Measurements from ENCODE around the gene FHIT.

FHIT gene

DNA sequence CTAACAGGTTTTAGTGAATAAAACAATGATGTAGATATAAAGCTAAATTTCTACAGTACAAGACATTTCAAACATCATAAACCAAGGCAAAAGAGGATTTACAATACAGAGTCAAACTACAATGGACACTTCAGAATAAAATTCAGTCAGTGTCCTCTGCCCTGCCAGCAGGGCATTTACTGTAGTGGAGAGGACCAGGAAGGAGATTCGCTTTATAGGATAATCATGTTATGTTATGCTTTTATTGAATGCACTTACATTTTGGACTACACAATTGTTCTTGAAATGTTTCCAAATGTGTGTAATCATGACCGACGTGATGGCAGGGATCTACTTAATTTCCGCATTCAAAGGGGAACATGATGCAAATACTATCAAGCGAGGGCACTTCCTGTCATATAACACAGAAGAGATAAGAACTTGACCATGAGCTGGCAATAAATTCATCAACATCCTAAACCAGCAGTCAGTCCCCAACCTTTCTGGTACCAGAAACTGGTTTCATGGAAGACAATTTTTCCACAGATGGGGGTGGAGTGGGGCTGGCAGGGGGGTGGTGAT, 925.6 kb downstream of the FHIT start:
- no peak for DNase-seq (ENCODE audit: low spot score)

DNA sequence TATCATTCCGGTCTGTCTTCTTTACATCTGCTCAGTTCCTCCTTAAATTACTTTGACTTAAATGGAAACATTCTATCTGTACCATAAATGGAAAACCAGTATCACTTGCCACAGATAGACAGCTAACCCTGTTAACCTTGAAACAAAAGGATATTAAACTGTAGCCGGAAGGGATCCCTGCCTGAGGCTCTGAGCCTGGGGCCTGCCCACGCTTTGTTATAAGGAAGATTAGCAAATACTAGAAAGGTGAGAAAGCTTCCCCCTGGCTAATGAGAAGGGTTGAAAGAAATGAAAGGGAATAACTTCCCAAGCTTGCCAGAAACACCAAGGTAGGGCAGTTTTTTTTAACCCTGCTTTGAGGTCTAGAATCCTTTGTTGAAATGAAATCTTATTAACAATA, 927.6 kb downstream of the FHIT start:
- no peak for DNase-seq (ENCODE audit: low spot score)

DNA sequence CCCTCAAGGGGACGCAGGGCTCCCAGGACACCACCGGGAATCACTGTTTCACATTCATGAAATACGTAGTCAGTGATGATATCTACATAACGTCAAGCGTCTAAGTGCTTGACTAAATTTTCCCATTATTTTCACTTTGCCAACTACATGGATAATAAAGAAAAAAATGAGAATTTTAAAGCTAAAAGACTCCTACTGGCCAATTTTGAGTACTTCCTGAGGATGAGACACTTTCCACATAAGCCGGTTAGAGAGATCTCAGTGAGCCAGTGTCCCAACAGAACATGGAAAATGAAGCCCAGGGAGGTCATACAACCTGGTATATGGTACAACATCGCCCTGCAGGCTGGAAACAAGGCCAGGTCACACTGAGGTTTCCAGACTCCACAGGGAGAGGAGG, 928.1 kb downstream of the FHIT start:
- no peak for DNase-seq (ENCODE audit: low spot score)

DNA sequence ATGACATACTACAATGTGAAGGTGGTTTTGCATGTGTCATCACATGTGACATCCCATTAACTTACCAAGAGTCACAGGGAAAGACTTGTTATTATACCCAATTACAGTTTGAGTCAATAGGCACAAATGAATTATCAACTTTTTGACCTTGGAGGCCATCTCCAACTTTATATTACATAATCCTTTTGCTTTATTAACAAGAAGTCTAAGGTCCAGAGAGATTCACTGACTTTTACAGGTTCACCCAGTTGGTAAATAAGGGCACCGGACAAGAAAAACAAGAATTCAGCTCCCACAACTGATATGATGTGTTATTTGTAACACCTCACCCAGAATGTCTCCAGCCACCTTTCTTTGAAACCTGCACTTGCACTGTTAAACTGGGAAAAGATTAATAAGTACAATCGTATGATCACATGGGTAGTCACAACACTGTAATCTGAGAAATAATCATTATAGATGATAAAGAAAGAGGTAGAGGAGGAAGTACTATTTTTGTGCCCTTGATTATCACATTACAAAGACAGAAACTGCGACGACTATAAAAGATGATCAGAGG, 928.9 kb downstream of the FHIT start:
- no peak for DNase-seq (ENCODE audit: low spot score)

DNA sequence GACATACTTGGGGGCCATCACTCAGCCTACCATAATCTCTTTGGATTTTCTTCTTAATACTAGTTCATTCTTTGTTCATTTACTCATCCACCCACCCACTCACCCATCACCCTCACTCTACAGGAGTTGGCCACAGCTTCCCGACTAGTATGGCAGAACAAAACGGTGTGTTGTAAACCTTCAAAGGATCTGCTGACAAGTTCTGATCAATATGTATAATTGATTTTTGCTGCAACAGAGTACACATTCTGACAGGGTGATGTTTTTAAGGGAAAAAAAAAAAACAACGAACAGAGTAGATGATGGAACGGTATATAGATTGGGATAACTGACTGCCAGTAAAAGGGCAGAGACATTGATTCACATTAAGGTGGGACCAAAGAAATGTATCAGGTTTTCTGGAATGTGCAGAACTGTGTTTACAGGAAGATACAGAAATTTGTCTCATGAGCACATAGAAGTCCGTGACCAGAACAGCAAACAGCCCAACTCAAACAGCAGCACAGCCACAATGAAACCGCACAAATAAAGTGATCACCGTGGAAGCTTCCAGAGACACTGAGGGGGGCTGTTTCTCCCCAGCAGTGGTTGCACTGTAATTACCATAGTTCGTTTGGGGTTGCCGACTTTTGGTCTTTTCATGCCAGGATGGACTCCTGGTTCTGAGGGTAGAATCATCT, 931.9 kb downstream of the FHIT start:
- DNase-seq (ENCODE audit: low spot score) = no peak

DNA sequence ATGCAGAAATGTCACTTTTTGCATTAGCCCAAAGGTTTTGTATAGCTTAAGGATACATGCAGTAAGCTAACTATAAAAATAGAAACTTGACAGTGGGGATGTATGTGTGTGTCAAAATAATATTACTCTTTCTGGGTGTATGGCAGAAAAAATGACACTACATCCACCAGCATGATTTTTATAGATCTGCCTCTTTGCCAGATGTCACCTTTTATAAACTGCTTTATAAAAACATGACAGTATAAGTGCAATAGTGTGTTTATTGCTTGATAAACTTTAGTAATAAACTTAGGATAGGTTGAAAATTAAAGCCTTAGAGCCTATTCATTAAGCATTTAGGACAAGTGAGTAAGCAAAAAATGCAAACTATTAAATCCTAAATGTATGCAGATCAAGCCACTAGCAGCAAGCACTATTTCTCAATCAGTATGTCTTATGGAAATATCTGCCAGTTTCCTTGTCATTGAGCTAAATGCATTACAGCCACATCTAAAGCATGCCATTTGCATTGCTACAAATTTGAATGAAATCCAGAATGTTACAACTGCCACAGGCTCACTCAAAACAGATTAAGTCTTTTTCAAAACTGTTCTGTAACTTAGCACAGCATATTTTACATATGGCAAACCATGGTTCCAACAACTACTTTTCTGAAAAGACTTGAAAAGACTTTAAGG, 935.0 kb downstream of the FHIT start:
- no peak for DNase-seq (ENCODE audit: low spot score)

DNA sequence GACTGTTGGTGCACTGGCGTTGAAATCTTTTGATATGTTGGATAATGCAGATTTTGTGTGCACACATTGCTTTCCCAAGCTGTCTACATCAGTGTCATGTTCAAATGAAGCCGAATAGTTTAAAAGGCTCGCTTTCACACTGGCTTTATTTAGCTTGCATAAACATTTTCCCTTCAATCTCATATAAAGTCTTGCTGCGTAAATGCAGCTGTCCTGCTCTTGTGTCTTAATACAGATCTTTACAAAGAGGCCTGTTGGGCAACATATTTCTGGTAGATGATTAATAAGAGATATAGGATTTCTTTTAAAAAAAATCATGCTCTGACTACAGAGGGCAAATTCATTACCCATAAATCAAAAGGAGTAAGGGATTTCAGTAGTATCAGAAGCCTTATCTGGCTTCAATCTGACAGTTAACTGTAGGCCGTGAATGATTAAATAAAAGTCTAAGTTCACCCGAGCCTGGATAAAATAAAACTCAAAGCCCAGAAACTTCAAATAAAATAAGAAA, 937.2 kb downstream of the FHIT start:
- DNase-seq (ENCODE audit: low spot score) = no peak

DNA sequence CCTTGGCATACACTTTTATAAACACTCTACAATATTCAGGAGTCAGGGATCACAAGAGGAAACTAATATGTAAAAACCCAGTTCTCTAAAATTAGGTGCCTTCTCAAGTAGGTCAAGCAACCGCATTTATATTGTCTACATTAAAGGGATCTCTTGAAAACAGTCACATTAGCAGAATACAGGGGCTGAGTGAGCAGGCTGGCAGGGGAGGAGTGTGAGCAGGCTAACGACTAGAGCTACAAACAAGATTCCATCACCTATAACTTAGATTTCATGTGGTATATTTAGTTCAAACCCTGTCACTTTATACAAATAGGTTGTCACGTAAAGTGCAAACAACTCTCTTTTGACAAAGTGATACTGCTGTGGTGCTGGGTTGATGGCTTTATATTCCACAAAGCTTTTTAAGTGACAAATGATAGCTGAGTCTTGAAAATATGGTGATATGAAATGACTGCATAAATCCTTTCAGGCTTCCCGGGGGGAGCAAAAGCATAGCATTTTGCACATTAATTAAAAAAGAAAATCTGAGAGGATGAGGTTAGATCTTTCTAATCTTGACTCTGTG, 937.9 kb downstream of the FHIT start:
- no peak for DNase-seq (ENCODE audit: low spot score)

DNA sequence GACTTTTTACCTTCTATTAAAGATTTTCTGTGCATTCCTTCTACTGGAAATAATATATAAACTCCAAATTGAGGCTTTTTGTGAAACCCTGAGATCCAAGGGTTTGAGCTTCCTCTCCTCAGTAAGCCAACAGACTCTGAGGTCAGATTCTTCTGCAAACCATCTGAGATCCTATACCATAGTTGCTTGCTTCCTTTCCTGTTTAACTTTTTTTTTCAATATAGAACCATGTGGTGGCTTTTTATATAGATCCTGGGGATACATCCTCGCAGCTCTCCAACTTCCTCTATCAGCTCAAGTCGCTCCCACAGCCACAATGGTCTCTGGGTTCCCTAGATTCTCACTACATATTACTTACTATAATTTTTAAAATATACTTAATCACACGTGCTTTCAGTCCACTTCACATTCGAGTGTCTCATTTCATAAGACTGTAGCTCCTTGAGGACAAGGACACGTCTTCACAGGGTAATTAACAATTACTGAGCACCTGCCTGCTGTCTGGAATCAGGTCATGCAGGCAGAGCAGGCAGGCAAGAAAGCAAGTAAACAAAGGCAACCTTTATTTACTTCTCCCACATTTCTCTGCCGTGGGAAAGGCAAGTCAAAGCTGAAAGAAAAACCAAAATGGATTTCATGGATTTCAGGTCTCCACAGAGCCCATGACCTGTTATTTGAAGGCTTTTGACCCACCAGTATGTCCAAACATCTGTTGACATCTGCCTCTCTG, 941.5 kb downstream of the FHIT start:
- no peak for DNase-seq (ENCODE audit: low spot score)

DNA sequence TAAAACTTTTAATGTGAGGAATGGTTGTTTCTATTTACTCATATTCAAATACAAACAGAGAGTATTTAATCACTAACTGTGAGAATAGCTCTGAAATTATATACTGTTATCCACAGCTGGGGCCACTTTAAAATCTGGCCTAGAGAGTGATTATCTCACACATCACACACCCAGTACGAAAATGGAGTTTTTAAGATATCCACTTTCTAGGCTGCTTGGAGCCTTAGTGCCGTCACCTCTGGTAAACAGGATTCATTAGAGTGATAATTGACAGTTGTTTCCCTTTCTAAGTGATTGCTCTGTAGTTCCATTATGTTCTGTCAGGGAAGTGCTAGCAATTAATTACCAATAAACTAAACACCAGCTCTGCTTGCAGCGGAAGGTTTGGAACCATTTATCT, 942.4 kb downstream of the FHIT start:
- no peak for DNase-seq (ENCODE audit: low spot score)

DNA sequence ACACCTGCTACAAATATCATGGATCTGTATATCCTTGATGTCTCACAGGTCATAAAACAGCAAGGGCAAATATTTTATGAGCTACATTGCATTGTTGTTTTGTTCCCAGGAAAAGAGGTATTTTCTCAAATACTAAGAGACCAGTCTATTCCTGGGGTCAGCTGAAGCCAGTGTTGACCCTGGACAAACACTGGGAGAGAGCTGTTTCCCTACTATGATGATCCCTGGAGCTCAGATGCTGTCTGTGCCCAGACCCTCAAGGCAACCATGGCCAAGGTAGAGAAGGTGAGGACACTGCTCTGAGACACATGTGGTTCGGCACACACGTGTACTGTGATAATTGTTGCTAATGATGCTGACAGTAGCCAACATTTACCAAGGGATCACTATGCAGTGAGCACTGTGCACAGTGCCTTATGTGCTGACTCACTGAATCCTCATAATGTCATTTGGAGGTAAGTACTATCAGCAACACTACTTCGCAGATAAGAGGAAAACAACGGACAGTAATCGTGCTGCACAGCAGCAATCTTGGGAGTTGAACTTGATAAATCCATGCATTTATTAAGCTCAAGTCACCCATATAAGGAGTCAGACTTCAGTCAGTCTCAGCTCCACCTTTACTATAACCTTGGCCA, 943.6 kb downstream of the FHIT start:
- no peak for DNase-seq (ENCODE audit: low spot score)

DNA sequence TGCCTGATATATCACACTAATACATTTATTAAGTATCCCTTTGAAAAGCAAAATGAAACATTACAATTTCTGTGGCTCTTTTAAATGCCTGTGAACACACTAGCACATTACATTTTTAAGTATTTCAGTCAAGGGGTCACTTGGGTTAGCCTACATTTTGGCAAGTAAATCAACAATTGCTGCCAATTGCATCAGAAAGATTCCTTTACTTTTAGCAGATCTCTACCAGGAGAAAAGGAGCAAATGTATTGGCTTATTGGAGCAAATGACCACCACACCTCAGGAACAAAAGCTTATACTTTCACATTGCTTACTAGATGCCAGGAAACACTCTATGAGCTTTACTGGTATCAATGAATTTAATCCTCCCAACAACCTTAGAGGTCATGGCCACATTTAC, 947.1 kb downstream of the FHIT start:
- no peak for DNase-seq (ENCODE audit: low spot score)

DNA sequence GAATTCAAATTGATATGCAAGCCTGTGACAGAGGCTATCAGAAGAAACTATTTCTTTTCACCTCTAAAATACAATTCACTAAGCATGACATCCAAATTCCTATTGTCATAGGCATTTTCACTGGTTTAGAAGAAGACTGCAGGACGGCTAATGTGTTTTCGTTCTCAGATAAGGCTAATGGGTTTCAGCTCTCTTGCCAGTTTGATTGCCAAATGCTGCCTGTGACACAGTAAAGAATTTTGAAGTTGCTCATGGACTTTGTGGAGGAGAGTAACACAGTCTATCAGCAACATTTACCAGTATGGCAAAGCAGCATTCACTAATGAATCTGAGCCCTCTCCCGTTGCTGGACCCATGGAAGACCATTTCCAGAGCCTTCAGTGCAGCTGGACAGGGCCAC, 948.1 kb downstream of the FHIT start:
- DNase-seq (ENCODE audit: low spot score) = no peak

DNA sequence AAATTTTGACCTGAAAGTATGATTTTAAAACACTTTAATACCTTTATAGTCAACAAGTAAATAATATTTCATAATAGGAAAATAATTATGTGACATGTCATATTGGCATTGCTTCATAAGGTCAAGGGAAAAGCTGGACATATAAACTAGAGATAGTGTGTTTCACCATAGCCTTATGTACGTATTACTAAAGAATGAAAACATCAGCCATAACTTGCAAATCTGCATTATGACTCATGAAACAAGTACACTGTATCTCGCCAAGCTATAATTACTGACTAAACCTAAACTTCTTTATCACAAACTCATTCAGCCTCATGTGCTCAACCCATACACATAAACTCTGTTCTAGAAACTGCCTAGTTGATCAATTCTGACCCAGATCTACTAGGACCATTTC, 950.1 kb downstream of the FHIT start:
- DNase-seq (ENCODE audit: low spot score) = no peak

DNA sequence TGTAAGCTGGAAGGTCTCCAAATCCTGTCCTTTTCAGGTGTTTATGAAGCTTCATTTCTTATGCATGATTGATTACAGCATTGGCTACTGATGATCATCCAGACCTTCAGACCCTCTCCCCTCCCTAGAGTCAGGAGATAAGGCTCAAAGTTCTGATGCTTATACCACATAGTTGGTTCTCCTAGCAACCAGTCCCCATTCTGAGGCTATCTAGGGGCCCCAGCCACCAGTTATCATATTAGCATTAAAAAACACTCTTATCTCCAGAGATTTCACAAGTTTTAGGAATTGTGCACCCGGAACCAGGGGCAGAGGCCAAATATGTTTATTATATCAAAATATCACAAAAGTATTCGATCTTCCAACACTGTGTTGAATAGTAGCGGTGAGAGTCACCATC, 953.1 kb downstream of the FHIT start:
- DNase-seq (ENCODE audit: low spot score) = no peak

DNA sequence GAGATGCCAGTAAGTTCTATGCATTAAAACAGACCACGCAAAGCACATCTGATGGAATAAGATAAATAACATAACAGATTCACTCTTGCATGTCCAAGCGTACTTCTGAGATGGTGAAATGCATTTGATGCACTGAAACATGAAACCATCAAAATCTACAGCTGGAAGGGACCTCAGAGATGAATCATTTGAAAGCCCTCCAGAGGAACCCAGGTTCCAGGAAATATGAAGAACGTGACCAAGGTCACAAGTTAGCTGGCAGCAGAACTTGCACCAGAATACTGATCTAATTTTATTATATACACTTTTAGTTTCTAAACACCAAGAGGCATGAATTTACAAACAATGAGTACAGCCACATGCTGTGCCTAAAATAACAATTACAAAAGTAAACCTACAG, 957.1 kb downstream of the FHIT start:
- DNase-seq (ENCODE audit: low spot score) = no peak

DNA sequence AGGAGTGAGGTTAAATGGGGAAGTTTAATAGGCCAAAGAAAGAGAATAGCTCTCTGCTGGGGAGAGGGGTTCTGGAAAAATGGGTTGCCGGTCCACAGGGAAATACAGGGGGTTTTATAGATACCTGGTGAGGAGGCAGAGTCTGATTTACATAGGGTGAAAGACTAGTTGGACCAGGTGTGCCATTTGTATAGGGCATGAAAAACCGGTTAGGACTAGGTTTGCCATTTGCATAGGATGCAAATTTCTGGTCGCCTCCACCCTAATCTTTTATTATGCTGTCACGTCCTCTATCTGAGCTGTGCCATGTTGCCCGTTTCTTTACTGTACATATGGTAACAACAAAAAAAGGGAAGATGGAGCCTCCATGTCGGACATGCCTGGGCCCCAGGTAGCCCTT, 960.1 kb downstream of the FHIT start:
- no peak for DNase-seq (ENCODE audit: low spot score)

DNA sequence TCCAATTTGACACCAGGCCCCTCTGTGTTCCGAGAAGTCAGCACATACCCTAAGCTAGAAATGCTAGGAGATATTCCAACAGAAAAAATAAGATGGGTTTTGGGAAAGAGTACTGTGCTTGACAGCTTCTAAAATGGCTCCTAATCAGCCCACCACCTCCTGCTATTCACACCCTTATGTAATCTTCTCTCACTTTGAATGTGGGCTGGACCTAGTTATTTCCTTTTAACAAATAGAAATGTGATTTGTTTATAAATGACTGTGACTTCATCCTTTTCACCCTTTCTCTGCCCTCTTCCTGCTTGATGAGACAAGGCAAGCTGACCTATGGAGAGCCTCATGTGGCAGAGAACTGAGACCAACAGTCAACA, 961.1 kb downstream of the FHIT start:
- DNase-seq (ENCODE audit: low spot score) = no peak

DNA sequence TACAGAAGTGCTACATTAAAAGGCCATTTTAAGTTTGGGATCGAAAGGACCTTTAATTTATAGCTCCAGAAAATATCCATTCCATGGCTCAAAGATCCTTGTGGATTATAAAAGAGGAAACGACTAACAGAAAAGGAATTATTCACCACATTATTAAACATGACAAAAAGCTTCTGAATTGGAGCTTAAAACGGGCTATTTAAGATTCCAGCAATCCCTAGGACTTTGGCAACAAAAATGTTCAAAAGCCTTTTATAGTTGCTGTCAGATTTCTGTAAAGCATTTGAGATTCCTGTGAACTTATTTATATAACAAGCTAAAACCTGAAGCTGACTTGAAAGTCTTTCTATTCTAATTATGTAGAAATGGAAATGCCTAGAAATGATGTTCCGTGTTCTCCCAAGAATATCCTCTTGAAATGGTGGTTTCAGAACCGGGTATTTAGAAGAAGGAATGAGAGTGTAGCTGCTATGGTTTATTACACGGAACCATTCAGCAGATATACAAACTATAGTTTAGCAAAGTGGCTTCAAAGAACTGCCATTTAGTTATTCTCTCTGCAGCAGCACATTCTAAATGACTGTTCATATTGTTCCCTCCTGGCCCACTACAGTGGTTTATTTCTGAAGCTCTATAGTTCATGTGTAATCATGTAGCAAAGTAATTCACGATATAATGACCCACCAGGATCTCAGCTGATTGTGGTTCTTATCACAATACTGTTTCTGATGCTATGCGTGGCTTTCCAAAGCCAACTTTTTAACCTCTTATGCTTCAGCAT, 961.7 kb downstream of the FHIT start:
- no peak for DNase-seq (ENCODE audit: low spot score)

DNA sequence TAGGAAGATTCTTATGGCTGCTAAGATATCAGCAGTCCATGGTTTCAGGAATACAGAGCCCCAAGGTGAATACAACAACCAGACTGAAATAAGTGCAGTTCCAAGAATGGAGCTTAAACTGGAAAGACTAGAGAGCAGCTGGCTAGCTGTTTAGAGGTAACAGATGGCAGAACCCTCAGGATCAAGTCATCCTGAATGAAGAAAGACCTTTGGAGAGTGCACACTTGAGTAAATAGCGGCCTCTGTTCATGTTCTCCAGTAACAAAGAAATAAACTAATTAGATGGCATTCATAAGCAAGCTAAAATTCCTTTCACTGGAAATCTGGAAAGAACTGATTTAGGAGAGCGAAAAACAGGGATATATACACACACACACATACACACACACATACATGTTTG, 968.4 kb downstream of the FHIT start:
- no peak for DNase-seq (ENCODE audit: low spot score)

DNA sequence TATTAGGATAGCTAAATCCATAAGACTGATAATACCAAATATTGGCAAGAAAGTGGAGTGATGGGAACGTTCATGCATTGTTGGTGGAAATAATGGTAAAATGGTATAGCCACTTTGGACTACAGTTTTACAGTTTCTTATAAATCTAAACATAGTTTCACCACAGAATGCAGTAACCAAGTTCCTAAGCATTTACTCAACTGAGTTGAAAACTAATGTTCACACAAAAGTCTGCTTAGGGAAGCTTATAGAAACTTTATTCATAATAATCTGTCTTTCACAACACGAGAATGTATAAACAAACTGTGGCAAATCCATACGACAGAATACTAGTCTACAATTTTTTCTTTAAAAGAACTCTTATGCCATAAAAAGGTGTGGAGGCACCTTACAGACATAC, 969.3 kb downstream of the FHIT start:
- DNase-seq (ENCODE audit: low spot score) = no peak

Data from LoVo (cell line).